Keratinocyte (primary cell): ENCODE results near the gene LASP1NB.

ENCODE experiments used
- EZH2 ChIP-seq: IDR thresholded peaks from one replicate; pipeline ENCODE4 v1.6.1; 2012; ENCODE audit warnings: inconsistent platforms, mild to moderate bottlenecking, low read length, moderate library complexity
- TF ChIP-seq, protein P1 (sequence below), 3 experiments: IDR thresholded peaks in 1 of 3; conservative IDR thresholded peaks in 1 of 3; optimal IDR thresholded peaks in 1 of 3; 2 replicates in 2 of 3; 3 replicates in 1 of 3; pipeline versions ENCODE3 to v1.5.1; 2011; ENCODE audit warnings: low read length in 3 of 3, mild to moderate bottlenecking in 3 of 3, moderate library complexity in 2 of 3, control low read depth in 1 of 3, inconsistent platforms in 1 of 3; ENCODE audit not compliant: insufficient read depth in 2 of 3; ENCODE audit errors: extremely low read depth in 1 of 3

DNA sequence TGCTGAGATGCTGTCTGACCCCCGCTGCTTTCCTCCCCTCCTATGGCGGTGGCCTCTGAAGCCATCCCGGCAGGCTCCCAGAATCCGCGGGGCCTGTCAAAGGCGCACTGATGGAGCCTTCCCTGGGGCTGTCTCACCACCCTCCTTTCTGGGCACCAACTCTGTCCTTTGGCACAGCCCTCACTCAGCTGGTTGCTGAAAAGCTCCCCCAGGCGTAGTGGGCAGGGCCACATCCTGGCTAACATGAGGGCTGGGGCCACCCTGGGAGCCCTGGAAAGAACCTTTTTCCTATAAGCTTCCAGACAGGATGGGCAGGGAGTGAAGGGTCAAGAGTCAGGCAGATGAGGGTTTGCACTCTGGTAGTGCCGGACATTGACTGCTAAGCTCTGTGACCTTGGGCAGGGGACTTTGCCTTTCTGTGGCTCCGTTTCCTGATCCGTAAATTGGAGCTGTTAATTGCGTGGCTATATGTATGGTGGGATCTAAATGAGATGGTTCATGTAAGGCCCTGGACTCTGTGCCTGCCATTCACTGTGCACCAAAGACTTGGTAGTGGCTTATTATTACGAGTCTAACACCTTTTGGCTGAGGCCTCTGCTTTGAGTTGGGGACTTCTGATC, 27.6 kb upstream of the LASP1NB start:
- TF ChIP-seq, protein P1, sequence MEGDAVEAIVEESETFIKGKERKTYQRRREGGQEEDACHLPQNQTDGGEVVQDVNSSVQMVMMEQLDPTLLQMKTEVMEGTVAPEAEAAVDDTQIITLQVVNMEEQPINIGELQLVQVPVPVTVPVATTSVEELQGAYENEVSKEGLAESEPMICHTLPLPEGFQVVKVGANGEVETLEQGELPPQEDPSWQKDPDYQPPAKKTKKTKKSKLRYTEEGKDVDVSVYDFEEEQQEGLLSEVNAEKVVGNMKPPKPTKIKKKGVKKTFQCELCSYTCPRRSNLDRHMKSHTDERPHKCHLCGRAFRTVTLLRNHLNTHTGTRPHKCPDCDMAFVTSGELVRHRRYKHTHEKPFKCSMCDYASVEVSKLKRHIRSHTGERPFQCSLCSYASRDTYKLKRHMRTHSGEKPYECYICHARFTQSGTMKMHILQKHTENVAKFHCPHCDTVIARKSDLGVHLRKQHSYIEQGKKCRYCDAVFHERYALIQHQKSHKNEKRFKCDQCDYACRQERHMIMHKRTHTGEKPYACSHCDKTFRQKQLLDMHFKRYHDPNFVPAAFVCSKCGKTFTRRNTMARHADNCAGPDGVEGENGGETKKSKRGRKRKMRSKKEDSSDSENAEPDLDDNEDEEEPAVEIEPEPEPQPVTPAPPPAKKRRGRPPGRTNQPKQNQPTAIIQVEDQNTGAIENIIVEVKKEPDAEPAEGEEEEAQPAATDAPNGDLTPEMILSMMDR (optimal IDR thresholded peaks at IDR 0.05 in 1 of 3, IDR thresholded peaks at IDR 0.05 in 1 of 3, conservative IDR thresholded peaks at IDR 0.05 in 1 of 3; ENCODE audit: extremely low read depth in 1 of 3, insufficient read depth in 2 of 3, low read length in 3 of 3) = no peak
- TF ChIP-seq EZH2 = no peak
